ENCODE data around the gene G2E3.

The G2E3 gene

GRCh38 chr14:30657606-30658163, 98.7 kb downstream of the G2E3 start:
- DNase-seq = no peak

GRCh38 chr14:30658645-30659044, 99.7 kb downstream of the G2E3 start:
- DNase-seq = no peak

GRCh38 chr14:30669594-30669993, 110.6 kb downstream of the G2E3 start:
- DNase-seq = no peak

Data from NCI-H2107 (cell line).